SK-N-SH treated with all-trans-retinoic acid at 6 μM for 48 hours (cell line): ENCODE results near the gene AK3.

Experiments
- ARNTL ChIP-seq: fragments of 450-650 bp; formaldehyde crosslinking; IDR thresholded peaks from 2 replicates; pipeline ENCODE4 v1.5.0; 2020; ENCODE audit warnings: low read depth, mild to moderate bottlenecking, moderate library complexity, borderline replicate concordance
- BACH2 ChIP-seq: fragments of 250-450 bp; sonication (Bioruptor Pico); IDR thresholded peaks from 2 replicates; pipeline ENCODE4 v1.9.0; 2021; ENCODE audit warnings: mild to moderate bottlenecking, borderline replicate concordance
- CSDC2 ChIP-seq: fragments of 250-450 bp; sonication (Bioruptor Pico); IDR thresholded peaks from 2 replicates; pipeline ENCODE4 v1.5.0; 2020; ENCODE audit warnings: mild to moderate bottlenecking, moderate library complexity
- ESRRG ChIP-seq: fragments of 250-450 bp; sonication (Bioruptor Pico); IDR thresholded peaks from 2 replicates; pipeline ENCODE4 v1.6.1; 2021; ENCODE audit warnings: mild to moderate bottlenecking
- PATZ1 ChIP-seq: fragments of 250-450 bp; sonication (Bioruptor Pico); IDR thresholded peaks from 2 replicates; pipeline ENCODE4 v1.8.0; 2020; ENCODE audit warnings: mild to moderate bottlenecking, moderate library complexity, borderline replicate concordance
- ZFP3 ChIP-seq: fragments of 250-450 bp; sonication (Bioruptor Pico); IDR thresholded peaks from 2 replicates; pipeline ENCODE4 v1.5.0; 2020; ENCODE audit warnings: mild to moderate bottlenecking, moderate library complexity
- ZFP30 ChIP-seq: fragments of 450-650 bp; formaldehyde crosslinking; IDR thresholded peaks from 2 replicates; pipeline ENCODE4 v1.5.0; 2022; ENCODE audit warnings: mild to moderate bottlenecking, moderate library complexity
- TF ChIP-seq, protein P1 (sequence below): fragments of 250-450 bp; sonication (Bioruptor Pico); IDR thresholded peaks from 2 replicates; pipeline ENCODE4 v1.5.1; 2020; ENCODE audit warnings: low read depth, mild to moderate bottlenecking, moderate library complexity
- TF ChIP-seq, protein P2 (sequence below): fragments of 250-450 bp; sonication (Bioruptor Pico); IDR thresholded peaks from 2 replicates; pipeline ENCODE4 v1.8.0; 2021; ENCODE audit warnings: low read depth, mild to moderate bottlenecking, moderate library complexity, borderline replicate concordance

DNA sequence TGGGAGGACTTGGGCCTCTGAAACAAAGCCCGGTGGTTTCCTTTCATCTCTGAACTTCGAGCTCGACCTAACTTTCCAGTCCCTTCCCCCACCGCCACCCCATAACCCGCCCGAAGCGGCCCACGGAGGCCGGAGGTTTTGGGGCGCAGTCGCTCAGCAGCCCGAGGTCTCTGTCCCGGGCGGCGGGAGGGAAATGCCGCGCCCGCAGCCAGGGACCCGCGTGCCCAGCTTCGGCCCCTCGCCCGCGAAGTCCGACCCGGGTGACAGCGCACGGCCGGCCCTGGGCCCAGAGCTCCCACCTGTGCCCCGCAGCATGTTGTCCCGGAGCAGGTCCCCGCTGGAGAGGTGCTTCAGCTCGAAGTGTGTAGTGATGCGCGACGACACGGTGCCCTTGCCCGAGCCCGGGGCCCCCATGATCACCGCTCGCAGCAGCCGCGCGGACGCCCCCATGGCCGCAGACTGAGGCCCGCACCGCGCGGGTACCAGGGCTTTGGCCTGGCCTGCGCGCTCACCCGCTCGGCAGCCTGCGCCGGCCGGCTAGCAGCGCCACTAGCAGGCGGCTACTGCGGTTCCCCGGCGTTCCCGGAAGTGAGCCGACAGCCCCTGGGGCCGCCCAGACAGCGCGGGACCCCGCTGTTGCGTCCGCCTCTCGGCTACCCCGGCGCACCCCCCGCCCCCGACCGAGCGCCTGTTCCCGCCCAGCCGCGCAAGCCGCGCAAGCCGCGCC, at the start of gene AK3:
- TF ChIP-seq ARNTL (CRISPR knock-in tag) (no peak), PATZ1 (CRISPR knock-in tag) (no peak), ZFP3 (CRISPR knock-in tag) (no peak), ESRRG (no peak), ZFP30 (CRISPR knock-in tag) (no peak), BACH2 (CRISPR knock-in tag) (no peak), CSDC2 (CRISPR knock-in tag) (no peak)
- TF ChIP-seq, protein P1, sequence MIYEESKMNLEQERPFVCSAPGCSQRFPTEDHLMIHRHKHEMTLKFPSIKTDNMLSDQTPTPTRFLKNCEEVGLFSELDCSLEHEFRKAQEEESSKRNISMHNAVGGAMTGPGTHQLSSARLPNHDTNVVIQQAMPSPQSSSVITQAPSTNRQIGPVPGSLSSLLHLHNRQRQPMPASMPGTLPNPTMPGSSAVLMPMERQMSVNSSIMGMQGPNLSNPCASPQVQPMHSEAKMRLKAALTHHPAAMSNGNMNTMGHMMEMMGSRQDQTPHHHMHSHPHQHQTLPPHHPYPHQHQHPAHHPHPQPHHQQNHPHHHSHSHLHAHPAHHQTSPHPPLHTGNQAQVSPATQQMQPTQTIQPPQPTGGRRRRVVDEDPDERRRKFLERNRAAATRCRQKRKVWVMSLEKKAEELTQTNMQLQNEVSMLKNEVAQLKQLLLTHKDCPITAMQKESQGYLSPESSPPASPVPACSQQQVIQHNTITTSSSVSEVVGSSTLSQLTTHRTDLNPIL = no peak
- TF ChIP-seq, protein P2, sequence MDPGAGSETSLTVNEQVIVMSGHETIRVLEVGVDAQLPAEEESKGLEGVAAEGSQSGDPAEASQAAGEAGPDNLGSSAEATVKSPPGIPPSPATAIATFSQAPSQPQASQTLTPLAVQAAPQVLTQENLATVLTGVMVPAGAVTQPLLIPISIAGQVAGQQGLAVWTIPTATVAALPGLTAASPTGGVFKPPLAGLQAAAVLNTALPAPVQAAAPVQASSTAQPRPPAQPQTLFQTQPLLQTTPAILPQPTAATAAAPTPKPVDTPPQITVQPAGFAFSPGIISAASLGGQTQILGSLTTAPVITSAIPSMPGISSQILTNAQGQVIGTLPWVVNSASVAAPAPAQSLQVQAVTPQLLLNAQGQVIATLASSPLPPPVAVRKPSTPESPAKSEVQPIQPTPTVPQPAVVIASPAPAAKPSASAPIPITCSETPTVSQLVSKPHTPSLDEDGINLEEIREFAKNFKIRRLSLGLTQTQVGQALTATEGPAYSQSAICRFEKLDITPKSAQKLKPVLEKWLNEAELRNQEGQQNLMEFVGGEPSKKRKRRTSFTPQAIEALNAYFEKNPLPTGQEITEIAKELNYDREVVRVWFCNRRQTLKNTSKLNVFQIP (CRISPR knock-in tag) = no peak
